HG02970 (cell line): ENCODE results near the gene DIPK1B.

Source experiments
- ATAC-seq: cut with Tn5 transposase; IDR thresholded peaks from one replicate; pipeline ENCODE4 v1.9.1; 2021; ENCODE audit warnings: mild to moderate bottlenecking, moderate library complexity, moderate number of reproducible peaks; ENCODE audit not compliant: unreplicated experiment, low FRiP score

DIPK1B gene

GRCh38 chr9:136711751-136712689 is at the start of gene DIPK1B:
Gene DIPK1B, plus strand, starts transcription at chr9:136712572. Its CDS starts 94 bp downstream, at chr9:136712666.
- ATAC-seq, result no peak

GRCh38 chr9:136662656-136663581 is 49.5 kb upstream of the DIPK1B start, which contains the start of gene EGFL7:
Gene EGFL7, plus strand, starts transcription at chr9:136662916. Its CDS starts 5,367 bp downstream, at chr9:136668283.
- ATAC-seq, result no peak

DNA sequence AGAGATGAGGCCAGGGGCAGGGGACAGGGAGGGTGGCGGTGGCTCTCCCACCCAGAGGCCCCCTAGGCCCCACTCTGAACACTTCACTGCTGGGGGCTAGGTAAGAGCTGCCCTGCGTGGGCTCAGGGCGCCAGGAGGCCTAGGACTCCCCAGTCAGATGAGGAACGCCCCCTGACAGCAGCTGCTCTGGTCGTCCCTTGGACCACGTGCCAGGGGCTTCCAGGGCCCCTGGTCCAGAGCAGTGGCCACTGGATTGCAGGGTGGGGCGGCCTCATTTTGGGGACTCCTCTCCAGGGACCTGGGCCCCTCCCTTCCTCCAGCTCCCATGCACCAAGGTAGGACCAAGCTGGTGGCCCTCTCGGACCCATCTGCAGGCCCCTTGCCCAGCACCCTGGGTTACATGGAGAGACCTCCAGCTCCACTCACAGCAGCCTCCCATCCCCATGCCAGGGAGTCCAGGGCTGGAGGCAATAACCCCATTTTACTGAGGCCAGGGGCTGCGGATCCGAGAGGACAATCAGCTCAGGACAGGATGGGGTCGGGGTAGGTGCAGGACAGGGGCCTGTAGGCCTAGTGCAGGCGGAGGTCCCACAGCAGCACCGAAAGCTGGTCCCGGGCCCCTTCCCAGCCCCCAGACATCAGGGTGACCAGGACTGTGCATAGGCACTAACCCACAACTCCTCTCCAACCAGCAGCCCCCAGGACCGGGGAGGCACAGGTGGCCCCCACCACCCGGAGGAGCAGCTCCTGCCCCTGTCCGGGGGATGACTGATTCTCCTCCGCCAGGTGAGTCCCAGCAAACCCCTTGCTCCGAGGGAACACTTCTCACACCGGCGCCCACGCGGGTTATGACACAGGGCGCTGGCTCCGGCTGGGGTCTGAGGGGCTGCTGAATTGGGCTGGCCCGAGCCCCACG is 48.1 kb upstream of the DIPK1B start:
- no peak for ATAC-seq

DNA sequence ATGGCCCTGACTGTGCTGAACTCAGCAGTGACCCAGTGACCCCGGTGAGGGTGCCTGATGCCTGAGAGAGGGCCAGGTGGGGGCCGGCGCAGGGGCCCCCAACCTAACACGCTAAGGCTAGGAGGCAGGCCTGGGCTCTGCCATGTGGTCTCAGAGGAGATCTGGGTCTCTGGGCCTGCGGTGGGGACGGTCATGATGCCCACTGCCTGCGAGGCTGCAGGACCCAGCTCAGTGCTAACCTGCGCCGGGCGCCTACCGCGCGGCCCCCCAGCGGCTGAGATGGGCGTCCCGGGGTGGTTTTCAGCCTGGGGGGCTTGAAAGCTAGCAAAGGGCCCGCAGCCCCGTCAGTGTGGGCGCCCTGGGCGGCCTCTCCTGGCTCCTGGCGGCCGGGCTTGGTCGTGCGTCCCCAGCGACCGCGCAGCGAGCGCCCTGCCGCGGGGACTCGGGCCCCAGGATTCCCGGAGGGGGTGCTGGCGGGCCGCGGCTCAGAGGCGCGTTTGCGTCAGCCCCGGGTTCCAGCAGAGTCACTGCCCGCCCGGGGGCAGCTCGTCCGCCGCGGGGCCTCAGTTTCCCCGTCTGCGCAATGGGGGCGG is 47.2 kb upstream of the DIPK1B start:
- ATAC-seq, result no peak

GRCh38 chr9:136665704-136666371 is 46.5 kb upstream of the DIPK1B start:
- ATAC-seq, result no peak

GRCh38 chr9:136666372-136667213 is 45.8 kb upstream of the DIPK1B start:
- ATAC-seq, result no peak

DNA sequence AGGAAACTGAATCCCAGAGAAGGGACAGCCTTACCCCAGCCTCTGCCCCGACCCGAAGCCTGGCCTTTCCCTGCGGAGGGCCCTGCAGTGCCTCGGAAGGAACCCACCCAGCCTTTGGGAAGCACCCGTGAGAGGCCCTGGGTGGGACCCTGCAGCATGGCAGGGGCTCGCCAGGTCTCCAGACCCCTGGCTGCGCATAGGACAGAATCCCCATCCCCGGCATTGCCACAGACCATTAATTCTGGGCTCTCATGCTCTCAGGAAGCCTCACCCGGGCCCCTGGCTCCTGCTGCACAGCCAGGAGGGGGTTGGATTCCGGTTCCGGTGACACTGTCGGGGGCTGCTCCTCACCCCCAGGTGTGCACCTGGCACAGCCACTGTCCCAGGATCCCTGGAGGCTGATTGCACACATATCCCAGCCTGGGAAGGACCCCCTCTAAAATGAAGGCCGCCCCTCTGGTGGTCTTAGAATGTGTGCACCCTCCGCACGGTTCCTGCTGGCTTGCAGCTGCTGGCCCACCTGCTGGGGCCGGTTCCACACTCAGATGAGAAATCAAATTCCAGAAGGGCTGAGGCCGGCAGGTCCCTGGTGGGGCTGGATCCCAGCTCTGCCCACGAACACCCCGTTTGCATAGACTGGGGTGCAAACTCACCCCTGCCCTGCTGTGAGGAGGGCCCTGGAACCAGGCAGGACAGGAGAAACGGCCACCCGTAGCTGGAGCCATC is 45.0 kb upstream of the DIPK1B start:
- ATAC-seq, result no peak

DNA sequence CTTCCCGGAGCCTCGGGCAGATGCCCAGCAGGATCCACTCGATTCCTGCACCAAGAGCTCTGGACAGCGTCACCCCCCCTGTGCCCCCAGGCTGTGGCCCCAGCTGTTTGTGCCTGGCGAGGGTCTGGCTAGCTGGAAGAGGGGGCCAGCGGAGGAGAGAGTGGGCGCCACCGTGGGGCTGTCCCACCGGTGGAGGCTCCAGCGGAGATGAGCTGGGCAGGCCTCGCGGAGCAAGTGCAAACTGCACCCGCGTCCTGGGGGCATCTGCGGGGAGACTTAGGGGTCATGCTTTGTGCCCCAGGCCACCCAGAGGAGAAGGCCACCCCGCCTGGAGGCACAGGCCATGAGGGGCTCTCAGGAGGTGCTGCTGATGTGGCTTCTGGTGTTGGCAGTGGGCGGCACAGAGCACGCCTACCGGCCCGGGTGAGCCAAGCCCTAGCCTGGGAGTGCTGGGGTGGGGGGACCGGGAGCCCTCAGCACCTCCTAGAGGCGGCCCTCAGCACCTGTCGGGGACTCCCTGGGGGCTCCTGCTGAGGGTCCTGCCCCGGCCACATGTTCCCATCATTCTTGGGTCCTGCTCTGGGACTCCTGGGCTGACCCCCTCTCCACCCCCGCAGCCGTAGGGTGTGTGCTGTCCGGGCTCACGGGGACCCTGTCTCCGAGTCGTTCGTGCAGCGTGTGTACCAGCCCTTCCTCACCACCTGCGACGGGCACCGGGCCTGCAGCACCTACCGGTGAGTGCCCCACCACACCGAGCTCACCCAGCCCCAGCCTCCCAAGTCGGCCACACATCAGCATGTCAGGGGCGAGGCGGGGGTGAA is 44.2 kb upstream of the DIPK1B start:
- ATAC-seq, result no peak

GRCh38 chr9:136668983-136669790 is 43.2 kb upstream of the DIPK1B start:
- no peak for ATAC-seq

DNA sequence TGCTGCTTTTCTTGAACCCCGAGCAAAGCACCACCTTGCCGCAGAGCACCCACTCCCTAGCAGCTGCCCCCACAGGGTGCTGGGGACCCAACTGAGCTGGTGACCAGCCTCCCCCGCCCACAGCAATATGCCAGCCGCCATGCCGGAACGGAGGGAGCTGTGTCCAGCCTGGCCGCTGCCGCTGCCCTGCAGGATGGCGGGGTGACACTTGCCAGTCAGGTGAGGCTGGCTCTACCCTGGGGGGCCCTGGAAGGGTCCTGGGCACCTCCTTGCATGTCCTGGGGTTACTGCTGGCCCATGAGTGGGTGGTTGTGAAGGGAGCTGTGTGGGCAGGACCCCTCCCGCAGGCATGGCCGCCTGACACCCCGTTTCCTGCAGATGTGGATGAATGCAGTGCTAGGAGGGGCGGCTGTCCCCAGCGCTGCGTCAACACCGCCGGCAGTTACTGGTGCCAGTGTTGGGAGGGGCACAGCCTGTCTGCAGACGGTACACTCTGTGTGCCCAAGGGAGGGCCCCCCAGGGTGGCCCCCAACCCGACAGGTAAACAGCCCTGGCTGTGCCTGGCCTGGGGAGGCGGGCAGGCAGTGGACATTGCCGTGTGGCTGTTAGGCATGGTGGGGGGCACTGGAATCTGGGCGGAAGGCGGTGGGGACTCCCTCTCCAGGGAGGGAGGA is 42.4 kb upstream of the DIPK1B start:
- no peak for ATAC-seq

GRCh38 chr9:136670576-136671253 is 41.7 kb upstream of the DIPK1B start:
- ATAC-seq, result no peak

- no peak for ATAC-seq
Observed at GRCh38 chr9:136671254-136671614, 41.1 kb upstream of the DIPK1B start.

- no peak for ATAC-seq
Observed at GRCh38 chr9:136671646-136672430, 40.5 kb upstream of the DIPK1B start.

DNA sequence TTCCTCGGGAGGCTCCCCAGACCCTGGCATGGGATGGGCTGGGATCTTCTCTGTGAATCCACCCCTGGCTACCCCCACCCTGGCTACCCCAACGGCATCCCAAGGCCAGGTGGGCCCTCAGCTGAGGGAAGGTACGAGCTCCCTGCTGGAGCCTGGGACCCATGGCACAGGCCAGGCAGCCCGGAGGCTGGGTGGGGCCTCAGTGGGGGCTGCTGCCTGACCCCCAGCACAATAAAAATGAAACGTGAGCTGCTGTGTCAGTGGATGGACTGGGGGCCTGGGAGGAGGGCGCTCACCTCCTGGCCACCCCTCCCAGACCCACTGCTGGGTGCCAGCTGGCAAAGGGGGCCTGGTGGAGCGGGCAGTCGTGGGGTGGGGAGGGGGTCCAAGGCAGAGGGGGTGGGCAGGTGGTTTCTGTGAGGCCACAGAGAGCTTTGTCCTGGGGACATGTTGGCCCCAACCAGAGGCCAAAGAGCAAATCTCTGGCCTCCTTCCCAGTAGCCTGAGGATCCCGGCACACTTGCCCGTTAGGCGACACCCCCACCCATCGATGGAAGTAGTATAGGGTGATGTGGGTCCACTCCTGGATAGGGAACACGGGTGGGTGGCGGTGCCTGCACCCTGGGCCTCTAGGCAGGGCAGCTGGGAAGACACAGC is 39.8 kb upstream of the DIPK1B start:
- ATAC-seq, result no peak
